ENCODE data around the gene ANKRD29.

Gene ANKRD29

DNA sequence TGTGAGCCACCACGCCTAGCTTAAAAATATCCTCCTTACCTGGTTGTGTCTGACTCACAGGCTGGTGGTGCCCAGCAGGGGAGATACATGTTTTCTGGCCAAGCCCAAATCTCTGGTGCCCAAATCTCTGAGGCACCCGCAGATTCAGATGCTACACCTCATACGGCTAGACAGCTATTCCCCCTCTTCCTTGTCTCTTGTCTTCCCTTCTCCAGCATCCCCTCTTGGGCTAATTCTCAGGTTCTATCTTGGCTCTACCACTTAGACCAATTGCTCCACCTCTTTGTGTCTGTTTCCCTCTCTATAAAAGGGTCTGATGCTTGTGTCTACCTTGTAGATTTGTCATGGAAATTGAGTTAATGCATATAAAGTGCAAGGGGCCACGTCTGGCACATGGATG lies 39.9 kb upstream of the ANKRD29 start:
- Histone ChIP-seq H3K9me3 (ENCODE audit: control insufficient read depth, low read length) (no peaks in the 10 kb centered on the region), H3K27ac (ENCODE audit: insufficient read depth, low read length, poor library complexity, severe bottlenecking) (no peak overlapping the region), H3K36me3 (ENCODE audit: control insufficient read depth, insufficient read depth, low read length) (no peaks in the 10 kb centered on the region), H3K4me1 (ENCODE audit: control insufficient read depth, insufficient read depth, low read length, poor library complexity, severe bottlenecking) (no peaks in the 10 kb centered on the region), H3K4me3 (ENCODE audit: insufficient read depth, low read depth, low read length, poor library complexity, severe bottlenecking) (no peak overlapping the region), H3K27me3 (replicated peaks; ENCODE audit: control insufficient read depth, insufficient read depth, low read length, poor library complexity, severe bottlenecking) (no peaks in the 10 kb centered on the region)
- DNase-seq = no peak

- H3K36me3 ChIP-seq (ENCODE audit: control insufficient read depth, insufficient read depth, low read length) = no peaks in the 10 kb centered on the region
- no peak overlapping the region for H3K27ac ChIP-seq (ENCODE audit: insufficient read depth, low read length, poor library complexity, severe bottlenecking)
- no peaks in the 10 kb centered on the region for H3K27me3 ChIP-seq (replicated peaks; ENCODE audit: control insufficient read depth, insufficient read depth, low read length, poor library complexity, severe bottlenecking)
- no peaks in the 10 kb centered on the region for H3K9me3 ChIP-seq (ENCODE audit: control insufficient read depth, low read length)
- DNase-seq = no peak
- no peaks in the 10 kb centered on the region for H3K4me1 ChIP-seq (ENCODE audit: control insufficient read depth, insufficient read depth, low read length, poor library complexity, severe bottlenecking)
- no peak overlapping the region for H3K4me3 ChIP-seq (ENCODE audit: insufficient read depth, low read depth, low read length, poor library complexity, severe bottlenecking)
Observed at GRCh38 chr18:23701544-23702064, 38.9 kb upstream of the ANKRD29 start.

- Histone ChIP-seq H3K36me3 (ENCODE audit: control insufficient read depth, insufficient read depth, low read length) (no peaks in the 10 kb centered on the region), H3K4me3 (ENCODE audit: insufficient read depth, low read depth, low read length, poor library complexity, severe bottlenecking) (no peak overlapping the region), H3K9me3 (ENCODE audit: control insufficient read depth, low read length) (no peaks in the 10 kb centered on the region), H3K27ac (ENCODE audit: insufficient read depth, low read length, poor library complexity, severe bottlenecking) (no peak overlapping the region), H3K27me3 (replicated peaks; ENCODE audit: control insufficient read depth, insufficient read depth, low read length, poor library complexity, severe bottlenecking) (no peaks in the 10 kb centered on the region), H3K4me1 (ENCODE audit: control insufficient read depth, insufficient read depth, low read length, poor library complexity, severe bottlenecking) (no peaks in the 10 kb centered on the region)
- no peak for DNase-seq
Observed at GRCh38 chr18:23701017-23701416, 38.3 kb upstream of the ANKRD29 start.

GRCh38 chr18:23694637-23695430 lies 32.1 kb upstream of the ANKRD29 start:
- no peak for DNase-seq
- no peaks in the 10 kb centered on the region for H3K36me3 ChIP-seq (ENCODE audit: control insufficient read depth, insufficient read depth, low read length)
- no peaks in the 10 kb centered on the region for H3K9me3 ChIP-seq (ENCODE audit: control insufficient read depth, low read length)
- peaks cover 4% of the 10 kb centered on the region for H3K4me1 ChIP-seq (ENCODE audit: control insufficient read depth, insufficient read depth, low read length, poor library complexity, severe bottlenecking)
- H3K4me3 ChIP-seq (ENCODE audit: insufficient read depth, low read depth, low read length, poor library complexity, severe bottlenecking) = no peak overlapping the region
- H3K27ac ChIP-seq (ENCODE audit: insufficient read depth, low read length, poor library complexity, severe bottlenecking) = no peak overlapping the region
- peaks cover 6% of the 10 kb centered on the region for H3K27me3 ChIP-seq (replicated peaks; ENCODE audit: control insufficient read depth, insufficient read depth, low read length, poor library complexity, severe bottlenecking)

- no peak overlapping the region for H3K27ac ChIP-seq (ENCODE audit: insufficient read depth, low read length, poor library complexity, severe bottlenecking)
- peaks cover 8% of the 10 kb centered on the region for H3K4me1 ChIP-seq (ENCODE audit: control insufficient read depth, insufficient read depth, low read length, poor library complexity, severe bottlenecking)
- no peak overlapping the region for H3K4me3 ChIP-seq (ENCODE audit: insufficient read depth, low read depth, low read length, poor library complexity, severe bottlenecking)
- peaks cover 15% of the 10 kb centered on the region for H3K27me3 ChIP-seq (replicated peaks; ENCODE audit: control insufficient read depth, insufficient read depth, low read length, poor library complexity, severe bottlenecking)
- H3K9me3 ChIP-seq (ENCODE audit: control insufficient read depth, low read length) = no peaks in the 10 kb centered on the region
- no peaks in the 10 kb centered on the region for H3K36me3 ChIP-seq (ENCODE audit: control insufficient read depth, insufficient read depth, low read length)
- DNase-seq = no peak
Observed at GRCh38 chr18:23693846-23694245, 31.1 kb upstream of the ANKRD29 start.

- no peak for DNase-seq
- H3K4me3 ChIP-seq (ENCODE audit: insufficient read depth, low read depth, low read length, poor library complexity, severe bottlenecking) = peak overlapping the region; percentile 55
- peaks cover 35% of the 10 kb centered on the region for H3K27me3 ChIP-seq (replicated peaks; ENCODE audit: control insufficient read depth, insufficient read depth, low read length, poor library complexity, severe bottlenecking)
- no peak overlapping the region for H3K27ac ChIP-seq (ENCODE audit: insufficient read depth, low read length, poor library complexity, severe bottlenecking)
- no peaks in the 10 kb centered on the region for H3K36me3 ChIP-seq (ENCODE audit: control insufficient read depth, insufficient read depth, low read length)
- no peaks in the 10 kb centered on the region for H3K9me3 ChIP-seq (ENCODE audit: control insufficient read depth, low read length)
- H3K4me1 ChIP-seq (ENCODE audit: control insufficient read depth, insufficient read depth, low read length, poor library complexity, severe bottlenecking) = peaks cover 9% of the 10 kb centered on the region
Observed at GRCh38 chr18:23690505-23691068, 27.9 kb upstream of the ANKRD29 start.

- Histone ChIP-seq H3K36me3 (ENCODE audit: control insufficient read depth, insufficient read depth, low read length) (no peaks in the 10 kb centered on the region), H3K9me3 (ENCODE audit: control insufficient read depth, low read length) (no peaks in the 10 kb centered on the region), H3K27ac (ENCODE audit: insufficient read depth, low read length, poor library complexity, severe bottlenecking) (no peak overlapping the region), H3K27me3 (replicated peaks; ENCODE audit: control insufficient read depth, insufficient read depth, low read length, poor library complexity, severe bottlenecking) (peaks cover 35% of the 10 kb centered on the region), H3K4me3 (ENCODE audit: insufficient read depth, low read depth, low read length, poor library complexity, severe bottlenecking) (peak overlapping the region; percentile 55), H3K4me1 (ENCODE audit: control insufficient read depth, insufficient read depth, low read length, poor library complexity, severe bottlenecking) (peaks cover 9% of the 10 kb centered on the region)
- DNase-seq = no peak
Observed at GRCh38 chr18:23689616-23690504, 27.1 kb upstream of the ANKRD29 start.

GRCh38 chr18:23689031-23689615 lies 26.4 kb upstream of the ANKRD29 start, which contains the start of gene LAMA3:
TSS of gene LAMA3 (plus strand) at chr18:23689453. CDS start at chr18:23689684, 231 bp downstream.
- Histone ChIP-seq H3K27ac (ENCODE audit: insufficient read depth, low read length, poor library complexity, severe bottlenecking) (no peak within 1 kb of the TSS), H3K27me3 (replicated peaks; ENCODE audit: control insufficient read depth, insufficient read depth, low read length, poor library complexity, severe bottlenecking) (peaks cover 35% of the 10 kb centered on the region), H3K9me3 (ENCODE audit: control insufficient read depth, low read length) (no peaks in the 10 kb centered on the region), H3K36me3 (ENCODE audit: control insufficient read depth, insufficient read depth, low read length) (no peaks in the 10 kb centered on the region), H3K4me1 (ENCODE audit: control insufficient read depth, insufficient read depth, low read length, poor library complexity, severe bottlenecking) (peaks cover 9% of the 10 kb centered on the region), H3K4me3 (ENCODE audit: insufficient read depth, low read depth, low read length, poor library complexity, severe bottlenecking) (peak within 1 kb of the TSS; percentile 55)
- DNase-seq = peak in 1 of 3 donors; percentile 3

GRCh38 chr18:23688528-23688927 lies 25.8 kb upstream of the ANKRD29 start:
- no peaks in the 10 kb centered on the region for H3K36me3 ChIP-seq (ENCODE audit: control insufficient read depth, insufficient read depth, low read length)
- no peaks in the 10 kb centered on the region for H3K9me3 ChIP-seq (ENCODE audit: control insufficient read depth, low read length)
- H3K27ac ChIP-seq (ENCODE audit: insufficient read depth, low read length, poor library complexity, severe bottlenecking) = no peak overlapping the region
- peak overlapping the region; percentile 55 for H3K4me3 ChIP-seq (ENCODE audit: insufficient read depth, low read depth, low read length, poor library complexity, severe bottlenecking)
- peaks cover 9% of the 10 kb centered on the region for H3K4me1 ChIP-seq (ENCODE audit: control insufficient read depth, insufficient read depth, low read length, poor library complexity, severe bottlenecking)
- H3K27me3 ChIP-seq (replicated peaks; ENCODE audit: control insufficient read depth, insufficient read depth, low read length, poor library complexity, severe bottlenecking) = peaks cover 35% of the 10 kb centered on the region
- no peak for DNase-seq

Measured in effector memory CD4-positive, alpha-beta T cell (primary cell).